K562 (cell line): ENCODE results near the gene FAM124B. TPM values are rescaled to one million over a fixed set of nuclear protein-coding genes. Genes with fewer than 3 reads are reported as not detected.

ENCODE experiments used
- ATAC-seq: fragments of 200-7000 bp; cut with Tn5 transposase; 3 replicates; pipeline ENCODE4 v1.9.1; 2020; ENCODE audit warnings: moderate library complexity
- BruUV-seq: library from RNA; stranded (reverse); fragments of 400-500 nt; replicated peaks from 2 replicates; lab custom pipeline; 2021; lab: Mats Ljungman, UMichigan
- CTCF ChIA-PET: fragments of 300-600 bp; formaldehyde crosslinking; extraction: SDS; loops from one replicate; lab custom pipeline; 2021; ENCODE audit warnings: low intra/inter-chr PET ratio; lab: Yijun Ruan, JAX
- POLR2A ChIA-PET: fragments of 300-600, 350-650 bp; sonication (Branson Sonifier 250); formaldehyde crosslinking; extraction: SDS; loops from one replicate; lab custom pipeline; 2021; ENCODE audit warnings: antibody characterized with exemption, inconsistent platforms; lab: Yijun Ruan, JAX
- DNase-seq, 4 experiments: peaks; one replicate each; pipeline versions ENCODE4 v3.0.0 to v3.0.0-alpha.2; 2011 to 2018; ENCODE audit warnings: low spot score in 3 of 4, mixed read lengths in 3 of 4; ENCODE audit errors: extremely low read depth in 1 of 4
- FAIRE-seq: peaks from 2 replicates; lab custom pipeline; 2011; peaks lifted over from hg19 to GRCh38; lab: Jason Lieb, UNC
- H2AFZ ChIP-seq: 2 replicates; pipeline ENCODE4 v1.6.0; 2011; ENCODE audit warnings: low read depth, low read length, control low read depth, inconsistent platforms
- H3K27ac ChIP-seq: fragments of 200-600 bp; 3 replicates; pipeline ENCODE4 v1.8.0; 2011; ENCODE audit warnings: low read depth, mild to moderate bottlenecking, control low read depth, inconsistent platforms, low read length, moderate library complexity, mixed read lengths; ENCODE audit errors: extremely low read depth
- H3K27me3 ChIP-seq, 2 experiments: fragments of 300-600 bp in 1 of 2; 2 replicates in 1 of 2; 3 replicates in 1 of 2; pipeline versions ENCODE4 v1.6.0 to v1.8.0; 2011; ENCODE audit warnings: inconsistent platforms in 2 of 2, low read length in 2 of 2, mild to moderate bottlenecking in 1 of 2, mixed read lengths in 1 of 2, moderate library complexity in 1 of 2; ENCODE audit not compliant: control insufficient read depth in 2 of 2, insufficient read depth in 2 of 2
- H3K36me3 ChIP-seq: fragments of 300-600 bp; 3 replicates; pipeline ENCODE4 v1.8.0; 2011; ENCODE audit warnings: mild to moderate bottlenecking, low read length, inconsistent platforms; ENCODE audit not compliant: control insufficient read depth, insufficient read depth
- H3K4me1 ChIP-seq, 2 experiments: fragments of 200-600 bp in 1 of 2; replicated peaks in 1 of 2; 2 replicates in 1 of 2; 3 replicates in 1 of 2; pipeline versions ENCODE4 v1.5.1 to v1.8.0; 2011; ENCODE audit warnings: inconsistent platforms in 2 of 2, low read length in 2 of 2, mild to moderate bottlenecking in 1 of 2, mixed read lengths in 1 of 2, moderate library complexity in 1 of 2; ENCODE audit not compliant: control insufficient read depth in 2 of 2, insufficient read depth in 2 of 2
- H3K4me2 ChIP-seq: 2 replicates; pipeline ENCODE4 v1.6.1; 2011; ENCODE audit warnings: low read length, control low read depth, inconsistent platforms, mixed read lengths; ENCODE audit not compliant: insufficient read depth
- H3K4me3 ChIP-seq: fragments of 200-600 bp; sonication (generic), shearing (Covaris generic); 2 replicates; pipeline ENCODE4 v1.5.1; 2016; ENCODE audit warnings: control low read depth, inconsistent platforms
- H3K79me2 ChIP-seq: fragments of 200-600 bp; 3 replicates; pipeline ENCODE4 v1.8.0; 2011; ENCODE audit warnings: low read length, inconsistent platforms; ENCODE audit not compliant: control insufficient read depth, insufficient read depth
- H3K9ac ChIP-seq, 2 experiments: 2 replicates each; pipeline versions ENCODE4 v1.6.0 to v1.6.1; 2011; ENCODE audit warnings: low read depth in 2 of 2, low read length in 2 of 2, control low read depth in 1 of 2, inconsistent platforms in 1 of 2, mild to moderate bottlenecking in 1 of 2, mixed read lengths in 1 of 2; ENCODE audit not compliant: insufficient read depth in 1 of 2
- H3K9me1 ChIP-seq: one replicate; pipeline ENCODE4 v1.6.0; 2011; ENCODE audit warnings: inconsistent platforms, mild to moderate bottlenecking, low read length, moderate library complexity; ENCODE audit not compliant: control insufficient read depth, insufficient read depth
- H3K9me3 ChIP-seq: replicated peaks from 2 replicates; pipeline ENCODE4 v1.5.1; 2011; ENCODE audit warnings: low read depth, low read length, inconsistent platforms; ENCODE audit not compliant: control insufficient read depth, insufficient read depth
- H4K20me1 ChIP-seq: replicated peaks from 2 replicates; pipeline ENCODE4 v1.6.1; 2011; ENCODE audit warnings: low read length, inconsistent platforms, mixed read lengths; ENCODE audit not compliant: control insufficient read depth, insufficient read depth
- EZH2 ChIP-seq: IDR thresholded peaks from 2 replicates; pipeline ENCODE4 v1.6.1; 2012; ENCODE audit warnings: low read depth, mild to moderate bottlenecking, inconsistent platforms, low read length, borderline replicate concordance
- GTF2F1 ChIP-seq: IDR thresholded peaks from 2 replicates; pipeline ENCODE4 v1.6.1; 2011; ENCODE audit warnings: low read depth, low read length, improper control_type of control experiment
- LCOR ChIP-seq: sonication (generic); formaldehyde crosslinking; IDR thresholded peaks from 2 replicates; pipeline ENCODE4 v1.8.0; 2022; ENCODE audit warnings: mild to moderate bottlenecking, missing genetic modification reagents
- MED1 ChIP-seq: sonication (generic); formaldehyde crosslinking; IDR thresholded peaks from 2 replicates; pipeline ENCODE4 v1.8.1; 2023; ENCODE audit warnings: missing genetic modification reagents, borderline replicate concordance
- PML ChIP-seq: IDR thresholded peaks from 2 replicates; pipeline ENCODE4 v1.6.1; 2012; ENCODE audit warnings: low read length, inconsistent platforms
- PTRF ChIP-seq: fragments of 450-650 bp; IDR thresholded peaks from 2 replicates; pipeline ENCODE4 v1.6.1; 2016; ENCODE audit warnings: mild to moderate bottlenecking, missing genetic modification characterization, missing compliant biosample characterization
- SMC3 ChIP-seq: conservative IDR thresholded peaks from 2 replicates; pipeline ENCODE4 v1.6.1; 2011; ENCODE audit warnings: low read depth, low read length, improper control_type of control experiment; ENCODE audit not compliant: insufficient read depth
- SREBF1 ChIP-seq: fragments of 150-350 bp; IDR thresholded peaks from 2 replicates; pipeline ENCODE4 v1.6.1; 2014; ENCODE audit warnings: antibody characterized with exemption, low read depth, low read length, borderline replicate concordance
- XRCC5 ChIP-seq: fragments of 200-400 bp; formaldehyde crosslinking; IDR thresholded peaks from 2 replicates; pipeline ENCODE4 v1.6.1; 2017; ENCODE audit warnings: low read depth, mild to moderate bottlenecking, low read length
- ZZZ3 ChIP-seq: fragments of 450-650 bp; IDR thresholded peaks from 2 replicates; pipeline ENCODE4 v1.6.1; 2016; ENCODE audit warnings: antibody characterized with exemption, mild to moderate bottlenecking, moderate library complexity
- WGBS: fragments of 100-300 bp; shearing (Covaris generic); methylation state at CpG from one replicate; pipeline ENCODE4 v1.1.6; 2016; ENCODE audit warnings: low coverage, mixed read lengths; ENCODE audit not compliant: insufficient coverage; ENCODE audit errors: missing lambda C conversion rate; 5-methylcytosine and 5-hydroxymethylcytosine counted together
- in situ Hi-C: fragments of 300-500 bp; cut with MboI; formaldehyde crosslinking; loops from 4 replicates; pipeline ENCODE4 v1.15.0; 2018; ENCODE audit warnings: inconsistent platforms, mixed read lengths
- intact Hi-C: fragments of 100-400 bp; cut with micrococcal nuclease; formaldehyde crosslinking; loops from 2 replicates; pipeline ENCODE4 v1.14.2; 2022
- polyA plus RNA-seq, 8 experiments: library from polyadenylated mRNA; depleted of rRNA in 4 of 8; stranded (reverse) in 5 of 8; unstranded in 3 of 8; fragments of >200 nt; fragmentation: Nextera tagmentation in 2 of 8; fragmentation: Illumina TruSeq in 1 of 8; extraction: Ambion mirVana in 2 of 8; extraction: Trizol in 1 of 8; gene quantifications; 2 replicates each; pipeline versions ENCODE4 v1.2.1 to v1.2.3, GENCODE V29; 2011 to 2014; ENCODE audit warnings: inconsistent platforms in 1 of 8, missing spikeins in 1 of 8
- total RNA-seq, 7 experiments: library from RNA; depleted of rRNA in 6 of 7; stranded (reverse); fragments of >200 nt in 6 of 7; fragmentation: Illumina TruSeq in 2 of 7; extraction: Trizol in 2 of 7; gene quantifications; 2 replicates each; pipeline versions ENCODE4 v1.2.1 to v1.2.3, GENCODE V29; 2011 to 2021; ENCODE audit warnings: low replicate concordance in 1 of 7
- TF ChIP-seq, protein P1 (sequence below): fragments of 250-450 bp; sonication (Bioruptor Pico); IDR thresholded peaks from 2 replicates; pipeline ENCODE4 v1.4.0; 2020; ENCODE audit warnings: mild to moderate bottlenecking
- TF ChIP-seq, protein P2 (sequence below): fragments of 450-650 bp; conservative IDR thresholded peaks from 2 replicates; pipeline ENCODE4 v1.6.1; 2016; ENCODE audit warnings: missing genetic modification characterization, low read depth, mild to moderate bottlenecking, control low read depth, missing compliant biosample characterization

FAM124B gene
- total and polyA plus RNA-seq, 9 of the 15 experiments (the other 6 are each of a cell fraction or from before 2014, with no cell fraction given): 6.2 to 21.4 (median 9.3) TPM

DNA sequence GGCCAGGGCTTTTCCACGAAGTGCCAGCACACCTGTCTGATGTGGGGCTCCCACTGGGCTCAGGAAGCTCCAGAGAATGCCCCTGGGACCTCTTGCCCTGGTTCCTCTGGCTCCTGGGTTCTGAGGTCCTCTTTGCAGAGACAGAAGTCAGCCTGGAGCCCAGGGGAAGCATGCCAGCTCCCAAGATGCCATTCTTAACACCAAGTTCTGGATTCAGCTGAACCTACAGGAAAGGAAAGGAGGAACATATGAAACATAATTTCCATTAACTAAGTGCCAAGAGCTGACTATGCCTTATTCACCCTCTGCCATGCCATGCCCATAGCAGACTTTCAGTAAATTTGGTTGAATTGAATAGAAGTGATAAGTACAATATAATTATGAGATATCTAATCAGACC lies 21.9 kb downstream of the FAM124B start:
- peaks cover 20% of the 10 kb centered on the region; the same call in 2 of the 3 replicates for H3K36me3 ChIP-seq
- no peak overlapping the region for H3K4me3 ChIP-seq
- H3K27me3 ChIP-seq: no peaks in the 10 kb centered on the region
- TF ChIP-seq, protein P1, sequence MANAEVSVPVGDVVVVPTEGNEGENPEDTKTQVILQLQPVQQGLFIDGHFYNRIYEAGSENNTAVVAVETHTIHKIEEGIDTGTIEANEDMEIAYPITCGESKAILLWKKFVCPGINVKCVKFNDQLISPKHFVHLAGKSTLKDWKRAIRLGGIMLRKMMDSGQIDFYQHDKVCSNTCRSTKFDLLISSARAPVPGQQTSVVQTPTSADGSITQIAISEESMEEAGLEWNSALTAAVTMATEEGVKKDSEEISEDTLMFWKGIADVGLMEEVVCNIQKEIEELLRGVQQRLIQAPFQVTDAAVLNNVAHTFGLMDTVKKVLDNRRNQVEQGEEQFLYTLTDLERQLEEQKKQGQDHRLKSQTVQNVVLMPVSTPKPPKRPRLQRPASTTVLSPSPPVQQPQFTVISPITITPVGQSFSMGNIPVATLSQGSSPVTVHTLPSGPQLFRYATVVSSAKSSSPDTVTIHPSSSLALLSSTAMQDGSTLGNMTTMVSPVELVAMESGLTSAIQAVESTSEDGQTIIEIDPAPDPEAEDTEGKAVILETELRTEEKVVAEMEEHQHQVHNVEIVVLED (CRISPR knock-in tag): no peak
- TF ChIP-seq, protein P2, sequence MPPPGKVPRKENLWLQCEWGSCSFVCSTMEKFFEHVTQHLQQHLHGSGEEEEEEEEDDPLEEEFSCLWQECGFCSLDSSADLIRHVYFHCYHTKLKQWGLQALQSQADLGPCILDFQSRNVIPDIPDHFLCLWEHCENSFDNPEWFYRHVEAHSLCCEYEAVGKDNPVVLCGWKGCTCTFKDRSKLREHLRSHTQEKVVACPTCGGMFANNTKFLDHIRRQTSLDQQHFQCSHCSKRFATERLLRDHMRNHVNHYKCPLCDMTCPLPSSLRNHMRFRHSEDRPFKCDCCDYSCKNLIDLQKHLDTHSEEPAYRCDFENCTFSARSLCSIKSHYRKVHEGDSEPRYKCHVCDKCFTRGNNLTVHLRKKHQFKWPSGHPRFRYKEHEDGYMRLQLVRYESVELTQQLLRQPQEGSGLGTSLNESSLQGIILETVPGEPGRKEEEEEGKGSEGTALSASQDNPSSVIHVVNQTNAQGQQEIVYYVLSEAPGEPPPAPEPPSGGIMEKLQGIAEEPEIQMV: no peak
- TF ChIP-seq SMC3 (no peak), MED1 (CRISPR knock-in tag) (no peak), PTRF (tag) (no peak), EZH2 (no peak), SREBF1 (no peak), LCOR (no peak), GTF2F1 (no peak), PML (no peak), XRCC5 (no peak), ZZZ3 (no peak)
- intact Hi-C loops: no loop called here
- H3K4me1 ChIP-seq: peaks cover 9 to 16% of the 10 kb centered on the region in 2 experiments; a peak in 4 of 5 replicates
- DNase-seq (no peak), FAIRE-seq (no peak), ATAC-seq (no peak)
- in situ Hi-C loops: no loop called here
- no peaks in the 10 kb centered on the region for H4K20me1 ChIP-seq
- H3K79me2 ChIP-seq: peaks cover 10% of the 10 kb centered on the region; the same call in 2 of the 3 replicates
- ChIA-PET CTCF (no interaction called here), POLR2A (interaction anchor here (0.8 kb wide), 1 partner anchor 1254 kb away, joined by 3 read pairs; no protein-coding TSS in a partner anchor)
- H3K4me2 ChIP-seq: no peak overlapping the region
- no CpG with 5 or more reads among the region's 1 CpG for WGBS
- H3K27ac ChIP-seq: no peak overlapping the region
- H3K9ac ChIP-seq: no peak overlapping the region
- H3K9me3 ChIP-seq: no peaks in the 10 kb centered on the region
- no peak overlapping the region for H2AFZ ChIP-seq
- no peaks in the 10 kb centered on the region for H3K9me1 ChIP-seq
- no TSS peak for BruUV-seq
